NCI-H1694 (cell line): Measurements from ENCODE around the gene TRAPPC6A.

Experiments used
- DNase-seq: peaks from one replicate; lab custom pipeline; 2025; lab: John Stamatoyannopoulos, UW

The TRAPPC6A gene

DNA sequence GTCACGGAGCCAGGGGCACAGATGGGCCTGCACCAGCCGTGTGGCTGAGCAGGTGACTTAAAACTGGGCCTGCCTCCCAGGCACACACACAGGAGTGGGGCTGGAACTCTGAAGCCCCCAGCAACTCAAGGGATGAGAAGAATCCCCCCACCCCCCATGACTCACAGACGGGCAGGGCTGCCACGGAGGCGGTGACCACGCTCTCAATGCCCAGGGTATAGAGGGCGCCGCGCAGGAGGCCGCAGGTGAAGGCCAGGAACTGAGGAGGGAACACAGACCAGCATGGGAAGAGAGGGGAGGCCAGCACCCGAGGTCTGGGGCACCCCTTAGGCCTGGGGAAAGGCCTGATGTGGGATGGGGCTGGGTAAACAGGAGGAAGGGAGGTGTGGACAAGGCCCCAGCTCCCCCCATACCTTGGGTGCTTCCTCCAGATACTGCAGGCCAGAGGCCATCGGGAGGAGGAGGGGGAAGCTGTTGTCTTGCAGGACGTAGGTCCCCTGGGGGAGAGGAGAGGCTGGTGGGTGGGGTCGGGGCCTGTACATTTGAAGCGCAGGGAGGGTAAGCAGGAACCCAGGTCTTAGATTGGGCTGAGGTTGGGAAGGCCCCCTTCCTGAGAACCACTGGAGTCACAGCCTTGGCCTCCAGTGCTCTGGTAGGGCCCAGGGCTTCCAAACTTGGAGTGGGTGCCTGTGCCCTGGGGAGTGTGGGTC lies 14.1 kb downstream of the TRAPPC6A start:
- no peak for DNase-seq

DNA sequence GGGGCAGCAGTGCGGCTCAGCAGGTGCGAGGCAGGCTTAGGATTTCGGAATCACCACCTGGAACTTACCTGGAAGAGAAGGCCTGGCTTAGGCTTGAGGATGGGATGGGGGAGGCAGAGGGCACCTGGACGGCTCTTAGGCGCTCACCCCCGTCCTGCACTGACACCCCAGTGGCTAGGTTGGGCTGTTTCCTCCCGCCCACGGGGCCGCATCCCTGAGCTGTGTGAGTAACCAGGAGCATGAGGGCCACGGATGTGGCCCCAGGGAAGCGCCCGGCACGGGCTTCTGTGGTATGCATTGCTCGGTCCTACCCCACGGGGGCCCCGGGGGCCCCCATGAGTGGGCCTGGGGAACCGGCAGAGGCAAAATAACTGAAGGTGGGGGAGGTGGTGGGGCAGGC lies 14.9 kb downstream of the TRAPPC6A start:
- DNase-seq: no peak

DNA sequence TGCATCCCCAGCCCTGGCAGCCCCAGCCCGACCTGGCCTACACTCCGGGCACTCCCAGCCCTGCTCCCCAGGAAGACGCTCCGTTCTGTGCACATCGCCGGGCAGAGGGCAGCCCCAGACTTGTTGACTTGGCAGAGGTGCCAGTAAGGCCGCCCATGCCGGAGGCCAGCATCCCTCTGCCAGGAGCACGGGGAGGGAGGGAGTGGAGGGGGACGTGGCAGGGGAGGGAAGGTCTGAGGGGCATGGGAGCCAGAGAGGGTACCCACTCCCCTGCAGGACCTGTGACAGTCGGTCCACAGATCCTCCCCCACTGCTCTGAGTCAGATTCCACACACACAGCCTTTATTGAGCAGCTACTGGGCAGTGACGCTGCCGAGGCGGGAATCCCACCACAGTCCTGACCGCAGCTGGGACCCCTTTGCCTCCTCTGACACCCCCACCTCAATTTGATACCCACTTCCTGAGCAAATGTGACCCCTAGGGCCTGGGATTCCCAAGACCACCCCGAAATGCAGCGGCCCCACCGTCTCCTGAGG lies 15.4 kb downstream of the TRAPPC6A start:
- no peak for DNase-seq

DNA sequence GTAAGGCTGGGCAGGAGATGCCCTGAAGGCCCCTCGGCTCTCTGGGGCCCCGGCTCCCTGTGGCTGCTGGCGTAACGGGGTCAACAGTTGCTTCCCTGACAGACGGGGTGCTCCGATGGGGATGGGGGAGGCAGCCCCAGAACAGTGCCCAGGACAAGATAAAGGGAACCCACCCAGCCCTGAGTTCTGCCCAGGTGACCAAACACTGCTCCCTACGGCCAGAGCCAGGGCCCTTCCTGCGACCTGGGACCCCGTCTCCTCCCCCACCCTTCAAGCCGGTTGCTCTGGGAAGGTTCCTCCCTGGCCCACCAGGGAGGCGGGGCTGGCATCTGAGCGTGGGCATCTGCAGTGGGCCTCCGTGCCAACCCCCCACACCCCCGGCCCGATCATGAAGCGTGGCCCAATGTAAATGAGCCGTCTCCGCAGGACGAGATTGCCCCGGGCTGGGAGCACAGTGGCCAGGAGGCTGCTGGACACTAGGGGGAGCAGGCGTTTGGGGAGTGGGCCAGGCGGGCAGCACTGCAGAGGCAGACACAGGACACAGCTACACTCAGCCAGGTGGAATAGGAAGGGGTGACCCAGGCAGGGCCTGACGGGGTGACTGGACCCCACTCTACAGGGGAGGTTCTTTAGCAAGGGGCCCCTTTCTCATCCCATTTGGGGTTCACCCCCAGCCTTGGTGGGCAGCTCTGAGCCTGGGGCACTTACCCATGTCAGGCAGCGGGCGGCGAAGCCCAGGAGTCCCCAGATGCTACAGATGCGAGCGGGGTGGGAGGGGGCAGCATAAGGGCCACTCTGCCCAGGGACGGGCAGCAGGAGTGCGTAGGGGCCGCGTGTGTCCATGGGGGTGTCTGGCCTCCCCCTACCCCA lies 16.1 kb downstream of the TRAPPC6A start:
- no peak for DNase-seq

DNA sequence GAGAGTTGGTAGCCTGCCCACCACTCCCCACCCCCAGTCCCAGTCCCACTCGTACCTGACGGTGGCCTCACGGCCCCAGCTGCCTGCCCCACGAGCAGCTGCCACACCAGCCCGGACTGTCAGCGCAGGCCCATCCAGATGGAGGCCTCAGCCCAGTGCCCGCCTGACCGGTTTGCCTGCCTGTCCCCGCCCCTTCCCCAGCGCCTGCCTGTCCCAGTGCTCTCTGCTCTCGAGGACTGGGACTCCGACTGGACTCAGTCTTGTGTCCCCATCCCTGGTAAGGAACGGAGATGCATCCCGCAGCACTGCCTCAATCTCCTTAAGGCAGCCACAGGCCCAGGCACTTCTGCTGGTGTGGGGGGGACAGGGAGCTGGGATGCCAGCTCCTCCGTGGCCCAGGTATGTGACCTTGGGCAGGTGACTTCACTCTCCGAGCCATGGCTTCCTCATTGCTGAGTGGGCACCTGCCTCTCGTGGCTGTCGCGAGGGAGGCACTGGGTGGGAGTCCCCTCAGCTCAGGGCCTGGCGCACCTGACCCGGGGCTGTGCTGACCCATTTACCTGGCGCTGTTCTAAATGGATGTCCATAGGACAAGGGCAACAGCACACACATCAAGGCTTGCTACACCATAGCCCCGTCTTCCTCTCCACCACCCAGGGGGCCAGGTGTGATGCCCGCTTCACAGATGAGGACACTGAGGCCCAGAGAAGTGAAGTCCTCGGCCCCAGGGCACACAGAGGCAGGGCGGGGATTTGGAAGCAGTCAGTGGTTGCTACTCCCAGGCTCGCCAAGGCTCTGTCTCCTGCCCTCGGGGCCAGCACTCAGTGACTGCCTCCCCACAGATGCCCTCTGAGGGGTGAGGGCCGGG lies 16.9 kb downstream of the TRAPPC6A start, which contains the start of gene NKPD1:
Gene NKPD1, minus strand, starts transcription at position 113 of the 868 bp plus-strand sequence. CDS start 832 bp downstream, outside the sequence.
- no peak for DNase-seq

DNA sequence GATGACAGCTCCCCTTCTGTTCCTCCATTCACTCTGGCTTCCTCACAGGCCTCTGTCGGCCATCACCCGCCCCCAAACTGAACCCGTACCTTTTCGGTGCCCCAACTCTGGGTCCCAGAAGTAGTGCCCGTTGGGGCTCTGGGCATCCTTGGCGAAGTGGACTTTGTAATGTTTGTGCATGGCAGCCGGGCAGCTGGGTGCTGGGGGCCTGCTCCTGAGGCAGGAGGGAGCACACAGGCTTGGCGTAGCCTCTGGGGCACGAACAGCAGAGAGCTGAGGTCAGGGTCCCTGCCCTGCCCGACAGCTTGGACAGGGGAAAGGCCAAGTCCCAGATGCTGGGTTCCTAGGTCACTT lies 18.1 kb downstream of the TRAPPC6A start:
- DNase-seq: no peak

DNA sequence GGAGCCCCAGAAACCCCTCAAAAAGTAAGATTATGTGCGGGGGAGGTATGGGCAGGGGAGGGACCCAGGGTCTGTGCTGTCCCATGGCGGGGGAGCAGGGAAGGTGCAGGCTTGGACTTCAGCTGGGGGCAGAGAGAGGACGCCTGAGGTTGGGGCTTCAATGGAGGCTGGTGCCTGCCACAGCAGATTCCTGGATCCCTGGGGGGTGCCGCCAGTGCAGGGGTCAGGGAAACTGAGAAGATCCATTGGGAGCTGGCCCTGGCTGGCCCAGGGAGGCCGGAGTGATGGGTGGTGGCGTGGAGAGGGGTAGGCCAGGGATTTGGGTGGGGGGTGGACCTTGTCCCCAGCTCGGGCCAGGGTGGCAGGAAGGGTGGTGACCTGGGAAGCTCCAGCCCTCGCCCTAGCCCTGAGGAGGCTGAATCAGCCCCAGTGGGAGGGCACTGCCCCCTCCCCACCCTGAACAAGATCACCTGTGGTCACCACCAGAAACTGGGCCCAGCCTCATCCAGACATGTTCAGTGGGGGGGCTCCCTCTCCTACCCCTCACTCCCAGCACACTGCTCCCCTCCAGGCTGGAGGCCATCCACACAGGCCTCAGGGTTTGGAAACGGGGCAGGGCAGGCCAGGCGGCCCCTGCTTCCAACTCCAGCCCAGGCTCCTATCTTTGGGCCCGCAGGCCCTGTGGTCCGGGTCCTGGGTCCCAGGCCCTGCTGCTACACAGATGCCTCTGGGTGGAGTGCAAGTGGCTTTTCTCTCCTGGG lies 18.6 kb downstream of the TRAPPC6A start:
- DNase-seq: no peak

DNA sequence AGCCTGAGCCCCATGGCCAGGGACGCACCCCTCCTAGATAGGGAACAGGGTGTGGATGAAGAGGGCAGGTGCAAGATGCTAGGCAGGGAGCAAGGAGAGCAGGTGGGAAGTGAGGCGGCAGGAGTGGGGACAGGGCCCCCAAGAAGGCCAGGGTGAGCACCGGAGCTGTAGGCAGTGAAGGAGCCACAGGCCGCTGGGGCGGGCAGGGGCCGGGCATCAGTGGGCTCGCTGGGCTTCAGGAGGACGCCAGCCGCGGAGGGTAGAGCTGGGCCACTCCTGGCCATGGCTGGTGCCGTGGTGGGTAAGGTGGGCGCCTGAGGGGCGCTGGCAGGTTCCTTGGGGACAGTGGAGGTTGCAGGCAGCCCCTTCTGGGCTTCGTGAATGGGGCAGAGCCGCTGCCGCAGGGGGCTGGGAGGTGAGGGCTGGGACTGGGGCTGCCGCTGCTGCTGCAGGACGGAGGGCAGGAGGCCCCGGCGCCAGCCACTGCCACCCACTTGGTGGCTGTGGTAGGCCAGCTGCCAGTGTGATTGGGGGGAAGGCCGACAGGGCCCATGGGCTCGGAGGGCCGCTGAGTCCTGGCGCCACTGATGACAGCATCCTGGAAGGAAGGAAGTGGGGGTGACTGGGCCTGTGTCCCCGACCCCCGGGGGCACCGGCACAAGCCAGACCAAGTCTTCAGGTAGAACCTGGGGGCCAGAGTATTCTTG lies 19.4 kb downstream of the TRAPPC6A start:
- no peak for DNase-seq

DNA sequence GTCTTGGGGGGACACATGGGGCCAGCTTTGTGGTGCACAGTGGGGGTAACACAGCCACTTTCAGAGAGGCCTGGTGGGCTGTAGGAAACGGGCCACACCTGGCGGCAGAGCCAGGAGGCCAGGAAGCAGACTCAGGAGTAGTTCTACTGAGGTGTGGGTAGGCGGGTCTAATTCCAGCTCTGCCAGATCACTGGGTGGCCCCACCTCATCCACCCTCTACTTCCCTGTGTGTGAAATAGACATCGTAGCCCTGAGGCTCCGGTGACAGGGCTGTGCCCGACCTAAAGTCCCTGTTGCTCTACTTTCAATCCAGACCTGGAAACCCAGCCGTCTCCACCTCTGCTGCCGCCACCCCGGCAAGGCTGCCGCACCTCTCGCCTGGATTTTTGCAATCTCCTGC lies 21.3 kb downstream of the TRAPPC6A start:
- DNase-seq: no peak

DNA sequence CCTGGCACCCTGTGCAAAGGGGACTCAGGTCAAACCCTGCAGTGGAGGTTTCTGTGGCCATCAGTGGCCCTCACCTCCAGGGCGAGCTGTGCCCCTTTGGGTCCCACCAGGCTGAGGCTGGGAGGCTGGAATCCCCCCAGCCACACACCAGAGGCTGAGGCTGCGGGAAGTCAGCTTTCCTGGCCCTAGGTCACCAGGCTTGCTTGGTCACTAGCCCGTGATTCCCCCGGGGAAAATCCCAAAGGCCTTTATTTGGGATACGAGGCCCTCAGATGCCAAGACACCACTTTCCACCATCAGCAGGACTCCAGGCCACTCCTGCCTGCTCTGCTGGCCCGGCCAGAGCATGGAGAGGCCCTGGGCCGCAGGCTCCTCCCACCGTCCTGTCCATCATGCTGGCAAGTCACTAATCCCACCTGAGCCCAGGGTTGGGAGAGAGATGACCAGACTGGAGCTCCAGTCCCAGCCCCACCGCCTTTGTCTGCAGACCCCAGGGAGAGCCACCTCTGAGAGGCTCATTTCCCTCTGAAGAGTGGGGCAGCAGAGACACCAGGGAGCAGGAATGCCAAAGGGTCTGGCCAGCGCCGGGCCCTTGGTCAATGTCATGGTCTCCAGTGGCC lies 21.9 kb downstream of the TRAPPC6A start:
- DNase-seq: no peak

DNA sequence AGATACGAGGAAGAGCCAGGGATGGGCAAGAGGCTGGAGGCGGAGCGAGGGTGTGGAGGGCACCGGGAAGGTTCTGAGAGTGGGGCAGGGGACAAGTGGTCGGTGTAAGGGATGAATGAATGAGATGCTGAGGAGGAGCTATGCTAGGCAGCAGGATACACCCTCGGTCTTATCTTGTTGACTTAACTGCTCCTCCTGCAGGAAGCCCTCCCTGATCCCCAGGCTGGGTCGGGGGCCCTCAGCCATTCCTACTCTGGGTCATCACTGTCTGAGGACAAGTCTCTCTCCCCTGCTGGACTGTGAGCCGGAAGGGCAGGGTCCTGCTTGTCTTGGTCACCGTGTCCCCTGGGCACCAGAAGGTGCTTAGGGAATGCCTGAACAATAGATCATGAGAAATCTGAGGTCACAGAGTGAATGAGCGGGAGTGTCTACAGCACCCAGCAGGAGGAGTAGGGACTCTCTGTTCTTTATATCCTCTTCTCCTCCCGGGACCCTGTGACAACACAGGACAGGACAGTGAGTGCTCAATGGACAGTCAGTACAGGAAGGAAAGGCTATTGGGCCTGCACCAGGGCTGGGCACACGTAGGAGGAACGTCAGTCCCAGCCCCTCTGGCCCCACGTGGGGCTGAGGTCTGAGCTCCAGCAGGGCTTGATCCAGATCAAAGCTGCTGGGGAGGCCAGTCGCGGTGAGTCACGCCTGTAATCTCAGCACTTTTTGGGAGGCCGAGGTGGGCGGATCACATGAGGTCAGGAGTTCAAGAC lies 23.8 kb downstream of the TRAPPC6A start:
- no peak for DNase-seq

DNA sequence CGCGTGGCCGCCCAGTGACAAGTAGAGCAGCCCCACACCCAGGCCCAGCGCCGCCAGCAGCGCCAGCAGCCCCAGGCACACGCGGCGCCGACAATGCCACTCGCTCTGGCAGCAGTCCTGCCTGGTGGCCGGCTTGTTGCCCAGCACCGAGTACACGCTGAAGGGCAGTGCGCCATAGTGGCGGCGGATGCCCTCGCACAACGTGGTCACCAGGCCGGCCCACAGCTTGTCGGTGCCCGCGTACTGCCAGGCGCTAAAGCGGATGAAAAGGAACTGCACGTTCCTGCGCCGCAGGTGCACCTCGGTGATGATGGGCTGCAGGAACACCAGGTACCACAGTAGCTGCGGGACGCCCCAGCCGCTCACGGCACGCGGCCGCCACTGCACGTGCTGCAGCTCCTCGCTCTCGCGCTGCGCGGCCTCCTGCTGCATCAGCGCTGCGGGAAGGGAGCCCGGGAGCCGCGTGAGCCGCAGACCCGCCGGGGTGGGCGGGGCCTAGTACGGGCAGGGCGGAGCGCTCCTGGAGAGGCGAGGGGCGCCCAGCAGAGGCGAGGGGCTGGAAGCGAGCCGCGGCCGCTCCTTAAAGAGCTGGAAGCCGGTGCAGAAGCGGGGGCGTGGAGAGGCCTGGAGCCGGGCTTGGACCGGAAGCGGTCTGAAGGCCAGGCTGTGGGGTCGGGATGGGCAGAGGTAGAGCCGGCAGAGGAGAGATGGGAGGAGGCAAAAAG lies 24.5 kb downstream of the TRAPPC6A start:
- DNase-seq: no peak

DNA sequence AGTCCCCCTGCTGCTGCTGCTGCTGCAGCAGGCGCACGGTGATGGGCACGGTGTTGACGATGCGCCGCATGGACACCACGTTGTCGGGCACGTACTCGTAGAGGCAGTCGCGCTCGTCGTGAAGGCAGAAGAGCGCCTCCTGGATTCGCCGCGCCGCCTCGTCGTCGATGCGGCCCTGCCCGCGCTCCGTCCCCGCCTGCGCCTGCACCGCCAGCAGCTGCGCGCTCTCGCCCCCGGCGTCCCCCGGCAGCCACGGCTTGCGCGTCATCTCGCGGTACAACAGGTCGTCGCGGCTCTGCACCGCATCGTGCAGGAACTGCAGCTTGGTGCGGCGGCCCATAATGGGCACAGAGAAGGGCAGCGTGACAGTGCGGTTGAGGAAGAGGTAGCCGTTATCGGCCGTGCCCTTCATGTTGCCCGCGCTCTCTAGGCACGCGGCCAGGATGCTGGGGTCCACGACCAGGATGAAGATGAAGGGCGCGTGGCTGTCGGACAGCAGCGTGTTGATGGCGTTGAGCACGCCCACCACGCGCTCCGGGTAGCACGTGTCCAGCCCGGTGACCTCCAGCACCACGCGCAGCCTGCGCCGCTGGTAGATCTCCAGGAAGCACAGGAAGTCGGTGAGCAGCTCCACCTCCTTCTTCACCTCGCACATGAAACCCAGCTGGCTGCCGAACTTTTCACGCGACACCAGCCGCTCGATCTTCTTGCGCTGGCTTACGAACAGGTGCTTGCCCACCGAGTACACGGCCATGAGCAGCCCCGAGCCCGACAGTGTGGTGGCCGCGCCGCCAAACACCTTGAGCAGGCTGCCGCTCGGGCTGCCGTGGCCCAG lies 25.3 kb downstream of the TRAPPC6A start:
- peak; percentile 50 for DNase-seq

DNA sequence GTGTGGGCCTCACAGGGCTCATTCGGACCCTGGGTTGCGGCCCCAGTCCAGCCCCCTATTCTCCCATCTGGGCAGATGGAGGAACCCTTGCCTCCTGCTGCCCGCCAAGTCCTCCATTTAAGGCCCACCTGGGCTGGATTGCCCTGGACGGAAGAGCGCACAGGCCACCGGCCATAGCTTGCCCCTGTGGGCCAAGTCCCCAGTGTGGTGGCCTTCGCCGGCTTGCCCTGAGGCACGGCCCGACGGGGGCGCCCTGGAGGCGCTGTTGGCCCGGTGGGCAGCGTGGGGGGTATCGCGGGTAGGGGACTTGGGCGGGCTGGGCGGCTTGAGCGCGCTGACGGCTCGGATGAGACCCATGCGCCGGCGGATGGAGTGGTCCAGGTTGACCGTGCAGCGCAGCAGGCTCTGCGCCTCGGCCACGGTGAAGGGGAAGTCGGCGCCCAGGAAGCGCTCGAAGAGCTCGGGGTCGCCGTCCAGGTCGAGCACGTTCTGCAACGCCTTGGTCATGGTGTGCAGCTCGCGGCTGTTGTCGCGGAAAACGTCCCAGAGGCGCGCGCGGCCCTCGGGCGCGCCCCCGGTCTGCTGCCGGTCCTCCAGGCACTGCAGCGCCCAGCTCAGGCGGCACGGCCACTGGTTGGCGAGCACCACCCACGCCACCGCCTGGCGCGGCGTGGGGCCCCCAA lies 26.1 kb downstream of the TRAPPC6A start:
- DNase-seq: no peak

DNA sequence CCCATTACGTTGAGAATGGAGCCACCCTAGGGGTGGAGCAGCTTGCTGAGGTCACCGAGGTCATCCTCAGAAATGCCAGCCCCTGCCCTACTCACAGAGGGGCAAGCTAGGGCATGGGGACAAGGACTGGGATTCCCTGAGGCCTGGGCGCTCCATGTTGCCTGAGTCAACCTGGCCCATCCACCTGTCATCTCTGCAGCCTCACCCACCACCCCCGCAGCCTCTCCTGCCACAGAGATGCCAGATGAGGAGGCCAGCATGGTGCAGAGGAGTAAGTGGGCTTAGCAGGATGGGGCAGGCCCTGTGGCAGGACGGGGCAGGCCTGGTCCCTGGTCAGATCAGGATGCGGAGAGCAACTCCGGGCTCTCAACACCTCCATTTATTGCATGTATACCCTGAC lies 26.7 kb downstream of the TRAPPC6A start:
- DNase-seq: no peak

DNA sequence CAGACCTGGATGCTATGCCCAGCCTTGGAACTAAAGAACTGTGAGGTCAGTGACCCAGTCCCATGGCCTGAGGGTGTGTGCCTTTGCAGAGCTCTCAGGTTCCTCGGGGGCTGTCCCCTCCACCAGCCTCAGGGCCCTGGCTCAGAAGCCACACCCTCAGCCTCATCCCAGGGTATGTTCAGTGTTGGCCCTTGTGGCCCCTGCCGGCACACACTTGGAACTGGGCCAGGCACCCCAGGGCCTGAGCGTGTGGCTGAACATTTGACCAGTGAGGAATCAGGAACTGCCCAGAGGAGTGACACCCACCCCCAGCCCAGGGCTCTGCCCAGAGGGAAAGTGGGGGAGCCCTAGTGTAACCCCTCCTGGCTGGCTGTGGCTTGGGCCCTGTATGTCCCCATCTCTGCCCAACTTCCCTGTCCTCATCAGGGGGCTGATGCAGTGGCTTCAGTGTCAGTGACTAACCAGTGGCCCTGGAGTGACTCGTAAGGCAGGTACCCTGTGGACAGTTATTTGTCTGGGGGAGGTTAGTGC lies 27.2 kb downstream of the TRAPPC6A start:
- DNase-seq: no peak

DNA sequence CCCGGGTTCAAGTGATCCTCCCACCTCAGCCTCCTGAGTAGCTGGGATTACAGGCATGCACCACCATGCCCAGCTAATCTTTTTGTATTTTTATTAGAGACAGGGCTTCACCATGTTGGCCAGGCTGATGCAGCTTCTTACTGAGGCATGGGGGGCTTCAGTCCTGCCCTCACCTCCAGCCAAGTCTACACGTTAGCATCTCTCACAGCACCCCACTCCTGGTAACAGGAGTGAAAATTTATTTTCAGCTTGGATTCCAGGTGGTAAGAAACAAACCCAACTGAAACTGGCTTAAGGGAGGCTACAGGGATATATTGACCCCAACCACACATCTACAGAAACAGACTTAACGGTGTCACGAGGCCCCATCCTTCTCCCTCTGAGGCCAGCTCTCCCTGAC lies 27.9 kb downstream of the TRAPPC6A start:
- DNase-seq: no peak
